HG03439 (cell line): ENCODE measurements around the gene NOL7.
A peak's percentile ranks its signal among the peaks of the same experiment; 100 is the strongest.

Experiments used
- ATAC-seq: cut with Tn5 transposase; IDR thresholded peaks from one replicate; pipeline ENCODE4 v1.9.1; 2021; ENCODE audit warnings: mild to moderate bottlenecking, moderate library complexity; ENCODE audit not compliant: unreplicated experiment

The NOL7 gene

GRCh38 chr6:13614926-13615791 is at the start of gene NOL7:
Gene NOL7, plus strand, starts transcription at chr6:13615335. Its CDS starts 24 bp downstream, at chr6:13615359.
- peak; percentile 92 for ATAC-seq

- ATAC-seq: no peak
These were observed 49.2 kb upstream of the NOL7 start for GRCh38 chr6:13565921-13566320.

- no peak for ATAC-seq
These were observed 48.6 kb upstream of the NOL7 start for GRCh38 chr6:13566500-13566899.

- no peak for ATAC-seq
These were observed 46.2 kb upstream of the NOL7 start for GRCh38 chr6:13568970-13569369.

- ATAC-seq: no peak
These were observed 42.9 kb upstream of the NOL7 start for GRCh38 chr6:13572240-13572639.

- no peak for ATAC-seq
These were observed 42.0 kb upstream of the NOL7 start for GRCh38 chr6:13572951-13573654.

- ATAC-seq: no peak
These were observed 41.4 kb upstream of the NOL7 start for GRCh38 chr6:13573669-13574110.

- peak; percentile 87 for ATAC-seq
These were observed 41.0 kb upstream of the NOL7 start for GRCh38 chr6:13574149-13574570.

GRCh38 chr6:13574571-13575376 is 40.4 kb upstream of the NOL7 start, which contains the start of gene SIRT5:
Gene SIRT5, plus strand, starts transcription at chr6:13574601. Its CDS starts 9,510 bp downstream, at chr6:13584111.
- peak; percentile 72 for ATAC-seq

- no peak for ATAC-seq
These were observed 39.8 kb upstream of the NOL7 start for GRCh38 chr6:13575377-13575775.

- no peak for ATAC-seq
These were observed 39.1 kb upstream of the NOL7 start for GRCh38 chr6:13576017-13576416.

GRCh38 chr6:13577926-13578325 is 37.2 kb upstream of the NOL7 start:
- ATAC-seq: no peak

- no peak for ATAC-seq
These were observed 35.2 kb upstream of the NOL7 start for GRCh38 chr6:13579911-13580310.

GRCh38 chr6:13581700-13582229 is 33.4 kb upstream of the NOL7 start:
- ATAC-seq: no peak

GRCh38 chr6:13586603-13587542 is 28.3 kb upstream of the NOL7 start:
- ATAC-seq: no peak

- ATAC-seq: no peak
These were observed 25.3 kb upstream of the NOL7 start for GRCh38 chr6:13589801-13590200.

- no peak for ATAC-seq
These were observed 24.5 kb upstream of the NOL7 start for GRCh38 chr6:13590574-13591153.

- no peak for ATAC-seq
These were observed 23.8 kb upstream of the NOL7 start for GRCh38 chr6:13591205-13591921.

GRCh38 chr6:13593103-13593502 is 22.0 kb upstream of the NOL7 start:
- no peak for ATAC-seq
